DND-41 (cell line): ENCODE data around the gene C15orf40.

ENCODE experiments used
- ATAC-seq: fragments of 200-7000 bp; cut with Tn5 transposase; 3 replicates; pipeline ENCODE4 v1.9.1; 2021; ENCODE audit warnings: low read depth; ENCODE audit not compliant: insufficient read depth
- DNase-seq: peaks from one replicate; pipeline ENCODE4 v3.0.0-alpha.2; 2020
- H2AFZ ChIP-seq: 2 replicates; pipeline ENCODE4 v1.6.0; 2012; ENCODE audit warnings: low read depth, low read length
- H3K27ac ChIP-seq: 2 replicates; pipeline ENCODE4 v1.5.1; 2012; ENCODE audit warnings: low read length, inconsistent platforms
- H3K27me3 ChIP-seq: fragments of 200-600 bp; sonication (generic); 2 replicates; pipeline ENCODE4 v1.6.0; 2012; ENCODE audit warnings: low read length, mild to moderate bottlenecking, inconsistent platforms; ENCODE audit not compliant: insufficient read depth, poor library complexity
- H3K36me3 ChIP-seq: 2 replicates; pipeline ENCODE4 v1.5.1; 2012; ENCODE audit warnings: low read length, inconsistent platforms; ENCODE audit not compliant: insufficient read depth
- H3K4me1 ChIP-seq: 2 replicates; pipeline ENCODE4 v1.5.1; 2012; ENCODE audit warnings: mild to moderate bottlenecking, low read length; ENCODE audit not compliant: insufficient read depth
- H3K4me2 ChIP-seq: 2 replicates; pipeline ENCODE4 v1.6.0; 2012; ENCODE audit warnings: mild to moderate bottlenecking, moderate library complexity, low read length, inconsistent platforms; ENCODE audit not compliant: insufficient read depth
- H3K4me3 ChIP-seq, 2 experiments: fragments of 200-600 bp in 1 of 2; shearing (Covaris generic) in 1 of 2; 2 replicates each; pipeline ENCODE4 v1.5.1; 2012 to 2016; ENCODE audit warnings: inconsistent platforms in 2 of 2, low read length in 2 of 2, mild to moderate bottlenecking in 2 of 2, low read depth in 1 of 2, moderate library complexity in 1 of 2
- H3K79me2 ChIP-seq: 2 replicates; pipeline ENCODE4 v1.6.0; 2012; ENCODE audit warnings: low read length, inconsistent platforms; ENCODE audit not compliant: insufficient read depth
- H3K9ac ChIP-seq: 2 replicates; pipeline ENCODE4 v1.6.0; 2012; ENCODE audit warnings: low read depth, mild to moderate bottlenecking, inconsistent platforms, low read length, moderate library complexity
- H3K9me3 ChIP-seq: 2 replicates; pipeline ENCODE4 v1.5.1; 2012; ENCODE audit warnings: low read length, moderate library complexity, mild to moderate bottlenecking, inconsistent platforms; ENCODE audit not compliant: insufficient read depth, severe bottlenecking
- H4K20me1 ChIP-seq: 2 replicates; pipeline ENCODE4 v1.6.0; 2012; ENCODE audit warnings: low read length; ENCODE audit not compliant: insufficient read depth
- CTCF ChIP-seq: IDR thresholded peaks from 2 replicates; pipeline ENCODE4 v1.5.1; 2012; ENCODE audit warnings: borderline replicate concordance, low read length, moderate library complexity, mild to moderate bottlenecking; ENCODE audit not compliant: poor library complexity, severe bottlenecking; ENCODE audit errors: extremely low read depth
- EZH2 ChIP-seq: IDR thresholded peaks from 3 replicates; pipeline ENCODE4 v1.6.1; 2012; ENCODE audit warnings: borderline replicate concordance, low read depth, mild to moderate bottlenecking, moderate library complexity, low read length, inconsistent platforms; ENCODE audit not compliant: severe bottlenecking

C15orf40 gene

GRCh38 chr15:82999905-83000671, 11.4 kb downstream of the C15orf40 start:
- H2AFZ ChIP-seq, result no peak overlapping the region

GRCh38 chr15:82999426-82999825, 12.0 kb downstream of the C15orf40 start:
- no peak overlapping the region for H3K9ac ChIP-seq
- H3K9me3 ChIP-seq, result no peaks in the 10 kb centered on the region
- no peaks in the 10 kb centered on the region for H3K79me2 ChIP-seq
- no peak overlapping the region for H3K4me2 ChIP-seq
- no peaks in the 10 kb centered on the region for H4K20me1 ChIP-seq
- H3K27me3 ChIP-seq, result no peaks in the 10 kb centered on the region
- no peak for DNase-seq
- H2AFZ ChIP-seq, result no peak overlapping the region
- no peaks in the 10 kb centered on the region for H3K4me1 ChIP-seq
- H3K36me3 ChIP-seq, result no peaks in the 10 kb centered on the region
- H3K27ac ChIP-seq, result no peak overlapping the region
- TF ChIP-seq EZH2 (no peak), CTCF (no peak)
- no peak for ATAC-seq
- H3K4me3 ChIP-seq, result no peak overlapping the region

More at GRCh38 chr15:82999905-83000671, 11.4 kb downstream of the C15orf40 start:
- Histone ChIP-seq H4K20me1 (no peaks in the 10 kb centered on the region), H3K9me3 (no peaks in the 10 kb centered on the region), H3K4me3 (no peak overlapping the region), H3K4me2 (no peak overlapping the region), H3K36me3 (0 out of 2 replicates have a peak, but pooled peaks cover 2% of the 10 kb centered on the region), H3K4me1 (no peaks in the 10 kb centered on the region), H3K9ac (no peak overlapping the region), H3K27ac (no peak overlapping the region), H3K79me2 (no peaks in the 10 kb centered on the region), H3K27me3 (no peaks in the 10 kb centered on the region)
- TF ChIP-seq CTCF, result peak; percentile 53
- TF ChIP-seq EZH2, result no peak
- ATAC-seq (peak; percentile 81), DNase-seq (peak; percentile 20)

GRCh38 chr15:82995938-82996337, 15.5 kb downstream of the C15orf40 start:
- Histone ChIP-seq H3K4me3 (no peak overlapping the region), H3K9me3 (no peaks in the 10 kb centered on the region), H2AFZ (no peak overlapping the region), H3K27ac (no peak overlapping the region), H3K27me3 (no peaks in the 10 kb centered on the region), H3K9ac (no peak overlapping the region), H3K79me2 (no peaks in the 10 kb centered on the region), H3K4me2 (no peak overlapping the region), H3K4me1 (no peaks in the 10 kb centered on the region), H3K36me3 (no peaks in the 10 kb centered on the region; the same call in 1 of the 2 replicates), H4K20me1 (no peaks in the 10 kb centered on the region)
- DNase-seq (no peak), ATAC-seq (no peak)
- no peak for TF ChIP-seq EZH2
- no peak for TF ChIP-seq CTCF
